Measurements from ENCODE around the gene LCN2. TPM values are rescaled to one million over a fixed set of nuclear protein-coding genes. Genes with fewer than 3 reads are reported as not detected.

Gene LCN2
- total RNA-seq, 1 donor from 2014 or later = not detected

DNA sequence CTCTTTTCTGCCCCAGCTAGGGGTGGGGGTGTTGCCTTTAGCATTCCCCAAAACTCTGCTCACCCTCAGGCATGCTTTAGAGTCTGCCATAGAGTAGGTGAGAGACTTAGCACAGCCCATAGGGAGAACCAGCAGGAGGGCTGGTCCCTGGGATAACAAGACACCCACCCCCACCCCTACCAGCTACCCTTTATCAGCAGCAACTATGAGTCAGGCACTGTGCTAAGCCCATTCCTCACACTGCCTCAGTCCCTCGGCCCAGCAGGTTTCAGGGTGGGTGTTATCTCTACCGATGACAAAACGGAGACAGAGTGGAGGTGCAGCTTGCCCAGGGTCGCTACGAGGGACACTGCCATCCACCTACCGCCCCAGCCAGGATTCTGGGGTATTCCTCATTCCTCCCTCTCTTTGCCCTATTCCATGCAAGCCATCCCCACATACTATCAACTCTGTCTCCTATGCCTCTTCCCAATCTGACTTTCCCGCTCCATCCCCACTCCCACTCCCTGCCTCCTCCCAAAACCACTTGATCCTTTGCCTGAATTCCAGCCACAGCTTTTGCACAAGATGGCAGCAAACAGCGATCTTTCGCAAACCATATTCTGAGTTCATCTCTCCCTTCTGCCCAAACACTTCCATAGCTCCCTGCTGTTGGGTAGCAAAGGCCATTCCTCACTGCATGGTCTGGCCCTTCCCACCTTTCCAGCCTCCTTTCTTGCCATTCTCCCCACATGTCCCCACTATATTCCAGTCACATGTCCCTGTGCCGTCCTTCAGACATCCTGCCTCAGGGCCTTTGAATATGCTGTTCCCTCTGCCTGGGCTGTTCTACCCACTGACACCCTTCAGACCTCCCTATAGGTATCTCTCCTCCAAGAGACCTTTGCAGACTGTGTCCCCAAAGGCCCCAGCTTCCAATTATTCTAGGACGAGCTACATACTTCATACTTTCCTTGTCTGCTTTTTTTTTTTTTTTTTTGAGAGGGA is 37.0 kb downstream of the LCN2 start:
- H3K4me1 ChIP-seq = peaks cover 16% of the 10 kb centered on the region
- H3K9me3 ChIP-seq (replicated peaks) = no peaks in the 10 kb centered on the region
- H3K27ac ChIP-seq (replicated peaks) = no peak overlapping the region
- TF ChIP-seq, protein P1, sequence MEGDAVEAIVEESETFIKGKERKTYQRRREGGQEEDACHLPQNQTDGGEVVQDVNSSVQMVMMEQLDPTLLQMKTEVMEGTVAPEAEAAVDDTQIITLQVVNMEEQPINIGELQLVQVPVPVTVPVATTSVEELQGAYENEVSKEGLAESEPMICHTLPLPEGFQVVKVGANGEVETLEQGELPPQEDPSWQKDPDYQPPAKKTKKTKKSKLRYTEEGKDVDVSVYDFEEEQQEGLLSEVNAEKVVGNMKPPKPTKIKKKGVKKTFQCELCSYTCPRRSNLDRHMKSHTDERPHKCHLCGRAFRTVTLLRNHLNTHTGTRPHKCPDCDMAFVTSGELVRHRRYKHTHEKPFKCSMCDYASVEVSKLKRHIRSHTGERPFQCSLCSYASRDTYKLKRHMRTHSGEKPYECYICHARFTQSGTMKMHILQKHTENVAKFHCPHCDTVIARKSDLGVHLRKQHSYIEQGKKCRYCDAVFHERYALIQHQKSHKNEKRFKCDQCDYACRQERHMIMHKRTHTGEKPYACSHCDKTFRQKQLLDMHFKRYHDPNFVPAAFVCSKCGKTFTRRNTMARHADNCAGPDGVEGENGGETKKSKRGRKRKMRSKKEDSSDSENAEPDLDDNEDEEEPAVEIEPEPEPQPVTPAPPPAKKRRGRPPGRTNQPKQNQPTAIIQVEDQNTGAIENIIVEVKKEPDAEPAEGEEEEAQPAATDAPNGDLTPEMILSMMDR (IDR thresholded peaks at IDR 0.05; ENCODE audit: borderline replicate concordance) = no peak
- peaks cover 64% of the 10 kb centered on the region for H3K36me3 ChIP-seq
- H3K27me3 ChIP-seq (ENCODE audit: low read depth) = no peaks in the 10 kb centered on the region
- intact Hi-C loops (cut with micrococcal nuclease) = no loop called here
- H3K4me3 ChIP-seq = no peak overlapping the region
- DNase-seq = no peak

DNA sequence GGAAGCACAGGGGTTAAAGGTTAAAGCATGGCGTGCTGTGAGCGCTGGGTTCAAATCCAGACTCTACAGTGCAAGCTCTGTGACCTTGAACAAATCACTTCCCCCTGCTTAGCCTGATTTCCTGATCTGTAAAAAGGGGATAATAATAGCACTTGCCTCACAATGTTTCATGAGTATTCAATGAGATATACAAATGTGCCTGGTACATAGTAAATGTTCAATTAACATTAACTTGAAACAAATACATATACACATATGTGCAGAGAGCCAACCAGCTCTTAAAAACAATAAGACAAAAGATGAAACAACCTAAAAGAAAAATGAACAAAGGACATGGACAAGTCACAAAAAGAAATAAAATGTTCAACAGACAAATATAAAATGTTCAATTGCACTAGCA is 38.1 kb downstream of the LCN2 start:
- Histone ChIP-seq H3K27ac (replicated peaks) (no peak overlapping the region), H3K27me3 (ENCODE audit: low read depth) (no peaks in the 10 kb centered on the region), H3K36me3 (peaks cover 64% of the 10 kb centered on the region), H3K9me3 (replicated peaks) (no peaks in the 10 kb centered on the region), H3K4me1 (peaks cover 25% of the 10 kb centered on the region), H3K4me3 (no peak overlapping the region)
- intact Hi-C loops (cut with micrococcal nuclease) = no loop called here
- TF ChIP-seq, protein P1 (IDR thresholded peaks at IDR 0.05; ENCODE audit: borderline replicate concordance) = no peak
- DNase-seq = no peak

DNA sequence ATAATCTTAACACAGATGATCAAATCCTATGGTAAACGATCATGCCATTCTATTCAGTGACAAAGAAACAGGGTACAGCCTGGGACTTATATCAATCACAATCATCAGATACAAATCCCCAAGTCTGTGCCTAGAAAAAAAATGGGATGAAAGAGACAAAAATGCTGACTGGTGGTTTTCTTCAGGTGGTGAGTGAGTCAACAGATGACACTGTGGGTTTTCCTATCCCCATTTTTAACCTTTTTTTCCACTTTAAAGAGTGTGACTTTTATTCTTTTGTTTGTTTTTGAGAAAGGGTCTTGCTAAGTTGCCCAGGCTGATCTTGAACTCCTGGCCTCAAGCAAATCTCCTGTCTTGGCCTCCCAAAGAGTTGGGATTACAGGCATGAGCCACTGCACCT is 39.0 kb downstream of the LCN2 start:
- no peak for DNase-seq
- H3K9me3 ChIP-seq (replicated peaks) = no peaks in the 10 kb centered on the region
- intact Hi-C loops (cut with micrococcal nuclease) = no loop called here
- H3K27ac ChIP-seq (replicated peaks) = no peak overlapping the region
- H3K4me1 ChIP-seq = peaks cover 33% of the 10 kb centered on the region
- H3K36me3 ChIP-seq = peaks cover 59% of the 10 kb centered on the region
- no peak overlapping the region for H3K4me3 ChIP-seq
- no peaks in the 10 kb centered on the region for H3K27me3 ChIP-seq (ENCODE audit: low read depth)
- TF ChIP-seq, protein P1 (IDR thresholded peaks at IDR 0.05; ENCODE audit: borderline replicate concordance) = no peak

DNA sequence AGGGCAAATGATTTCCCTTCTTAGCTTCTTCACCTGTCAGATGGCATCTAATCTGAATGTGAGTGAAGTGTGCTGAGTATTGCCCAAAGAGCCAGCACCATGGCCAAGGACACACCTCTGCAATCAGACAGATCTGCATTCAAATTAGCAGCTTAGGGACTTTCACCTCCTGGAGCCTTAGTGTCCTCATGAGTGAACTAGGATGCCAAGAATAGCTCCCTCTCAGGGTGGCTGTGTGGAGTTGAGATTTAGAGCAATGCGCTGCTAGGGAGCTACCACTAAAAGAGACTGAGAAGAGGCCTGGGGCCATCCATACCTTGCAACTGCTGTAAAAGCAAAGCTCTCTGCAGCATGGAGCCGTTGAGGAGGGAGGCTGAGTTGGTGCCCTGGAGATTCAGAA is 40.8 kb downstream of the LCN2 start:
- Histone ChIP-seq H3K27me3 (ENCODE audit: low read depth) (no peaks in the 10 kb centered on the region), H3K9me3 (replicated peaks) (no peaks in the 10 kb centered on the region), H3K4me1 (peaks cover 33% of the 10 kb centered on the region), H3K36me3 (peaks cover 41% of the 10 kb centered on the region), H3K4me3 (peak overlapping the region; percentile 80), H3K27ac (replicated peaks) (no peak overlapping the region)
- intact Hi-C loops (cut with micrococcal nuclease) = no loop called here
- no peak for DNase-seq
- TF ChIP-seq, protein P1 (IDR thresholded peaks at IDR 0.05; ENCODE audit: borderline replicate concordance) = no peak

DNA sequence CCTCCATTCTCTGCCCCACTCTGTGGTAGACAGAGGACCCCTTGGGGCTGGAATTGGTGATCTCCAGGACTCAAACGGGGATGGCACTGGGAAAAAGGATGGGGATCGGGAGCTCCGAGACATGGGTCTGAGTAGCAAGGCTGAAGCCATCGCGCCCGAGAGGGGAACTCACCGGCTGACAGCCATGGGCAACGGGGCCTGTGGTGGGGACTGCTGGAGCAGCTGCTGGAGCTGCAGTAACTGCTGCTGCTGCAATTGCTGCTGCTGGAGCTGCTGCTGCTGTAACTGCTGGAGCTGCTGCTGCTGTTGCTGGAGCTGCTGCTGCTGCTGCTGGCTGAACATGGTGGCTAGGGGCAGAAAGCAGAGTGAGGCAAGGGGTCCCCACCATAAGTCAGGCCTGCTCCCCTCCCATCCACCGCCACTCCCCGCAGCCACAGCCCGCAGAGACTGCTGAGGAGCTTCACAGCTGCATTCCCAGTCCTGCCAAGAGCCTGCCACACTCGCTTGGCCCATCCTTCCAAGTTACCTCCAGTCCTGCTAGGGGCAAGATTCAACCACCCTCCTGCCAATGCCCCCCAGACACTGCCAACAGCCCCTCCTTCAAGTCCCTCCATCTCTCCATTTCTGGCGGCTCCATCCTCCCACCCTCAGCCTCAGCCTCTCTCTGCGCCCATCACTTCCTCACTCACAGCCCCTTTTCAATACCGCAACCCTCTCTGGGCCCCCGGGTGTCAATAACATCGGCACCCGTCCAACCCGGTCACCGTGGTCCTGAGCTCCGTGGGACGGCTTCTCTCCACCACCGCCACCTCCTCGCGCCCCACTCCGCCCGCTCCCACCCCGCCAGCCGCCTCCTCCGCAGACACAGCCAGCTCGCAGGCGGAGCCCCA is 41.5 kb downstream of the LCN2 start:
- no peaks in the 10 kb centered on the region for H3K27me3 ChIP-seq (ENCODE audit: low read depth)
- no peak for DNase-seq
- peak overlapping the region; percentile 80 for H3K4me3 ChIP-seq
- intact Hi-C loops (cut with micrococcal nuclease) = no loop called here
- TF ChIP-seq, protein P1 (IDR thresholded peaks at IDR 0.05; ENCODE audit: borderline replicate concordance) = no peak
- peaks cover 33% of the 10 kb centered on the region for H3K36me3 ChIP-seq
- H3K9me3 ChIP-seq (replicated peaks) = no peaks in the 10 kb centered on the region
- H3K4me1 ChIP-seq = peaks cover 33% of the 10 kb centered on the region
- H3K27ac ChIP-seq (replicated peaks) = peak overlapping the region; percentile 89

Measured in left ventricle myocardium inferior (tissue), 1 donor.